T-cell (primary cell): Measurements from ENCODE around the gene NPB. TPM values are rescaled to one million over a fixed set of nuclear protein-coding genes. Genes with fewer than 3 reads are reported as not detected.

ENCODE experiments used
- ATAC-seq, 4 experiments: fragments of 200-7000 bp in 3 of 4; fragments of 150-1000 bp in 1 of 4; cut with Tn5 transposase; replicated peaks in 1 of 4; 1 replicate in 3 of 4; 2 replicates in 1 of 4; pipeline ENCODE4 v1.10.0; 2021; ENCODE audit warnings: moderate library complexity in 3 of 4, mild to moderate bottlenecking in 2 of 4, moderate number of reproducible peaks in 1 of 4
- CTCF ChIA-PET, 2 donors: fragments of 300-600 bp; sonication (Branson Sonifier 250); formaldehyde crosslinking; loops; one replicate each; lab custom pipeline; 2022; ENCODE audit warnings: antibody characterized with exemption in 2 of 2; lab: Charles Lee
- POLR2A ChIA-PET, 2 donors: fragments of 300-600 bp; sonication (Branson Sonifier 250); formaldehyde crosslinking; loops; one replicate each; lab custom pipeline; 2022; ENCODE audit warnings: antibody characterized with exemption in 2 of 2; lab: Charles Lee
- DNase-seq, 35 experiments: peaks; one replicate each; pipeline versions ENCODE4 v3.0.0 to v3.0.0-alpha.2; 2013 to 2023
- H3K27ac ChIP-seq: one replicate; pipeline ENCODE4 v1.5.1; 2013; ENCODE audit warnings: low read length
- H3K27me3 ChIP-seq, 2 experiments: replicated peaks in 1 of 2; 1 replicate in 1 of 2; 2 replicates in 1 of 2; pipeline versions ENCODE4 v1.6.1 to v1.7.0; 2013; ENCODE audit warnings: low read length in 1 of 2, mixed read lengths in 1 of 2; ENCODE audit not compliant: control insufficient read depth in 2 of 2, insufficient read depth in 2 of 2; ENCODE audit errors: extremely low read depth in 1 of 2
- H3K36me3 ChIP-seq, 2 donors: 1 replicate in 1 of 2; 2 replicates in 1 of 2; pipeline versions ENCODE4 v1.6.1 to v1.7.0; 2013; ENCODE audit warnings: low read length in 1 of 2; ENCODE audit not compliant: control insufficient read depth in 2 of 2, insufficient read depth in 1 of 2; ENCODE audit errors: extremely low read depth in 1 of 2
- H3K4me1 ChIP-seq, 2 experiments: 1 replicate in 1 of 2; 2 replicates in 1 of 2; pipeline versions ENCODE4 v1.6.1 to v1.7.0; 2013; ENCODE audit warnings: low read length in 2 of 2, mixed read lengths in 1 of 2; ENCODE audit not compliant: insufficient read depth in 2 of 2, control insufficient read depth in 1 of 2; ENCODE audit errors: extremely low read depth in 1 of 2
- H3K4me3 ChIP-seq, 2 donors: 1 replicate in 1 of 2; 2 replicates in 1 of 2; pipeline versions ENCODE4 v1.5.1 to v1.7.0; 2013; ENCODE audit warnings: mild to moderate bottlenecking in 2 of 2, low read length in 1 of 2, moderate library complexity in 1 of 2; ENCODE audit not compliant: control insufficient read depth in 1 of 2; ENCODE audit errors: extremely low read depth in 1 of 2
- H3K9me3 ChIP-seq: 2 replicates; pipeline ENCODE4 v1.7.0; 2013
- H3K27ac Mint-ChIP-seq, 2 donors: one replicate each; pipeline ENCODE4 v1.8.0; 2020 to 2021; ENCODE audit warnings: mild to moderate bottlenecking in 2 of 2, mixed read lengths in 2 of 2
- H3K27me3 Mint-ChIP-seq, 2 donors: one replicate each; pipeline ENCODE4 v1.8.0; 2021 to 2022; ENCODE audit warnings: mixed read lengths in 2 of 2
- H3K36me3 Mint-ChIP-seq: one replicate; pipeline ENCODE4 v1.8.0; 2021; ENCODE audit warnings: mixed read lengths
- H3K4me1 Mint-ChIP-seq, 3 donors: one replicate each; pipeline ENCODE4 v1.8.0; 2020 to 2022; ENCODE audit warnings: mixed read lengths in 3 of 3, mild to moderate bottlenecking in 1 of 3
- H3K4me3 Mint-ChIP-seq, 3 donors: one replicate each; pipeline ENCODE4 v1.8.0; 2020 to 2022; ENCODE audit warnings: mild to moderate bottlenecking in 3 of 3, mixed read lengths in 3 of 3, moderate library complexity in 3 of 3
- H3K9me3 Mint-ChIP-seq, 3 donors: one replicate each; pipeline ENCODE4 v1.8.0; 2020 to 2022; ENCODE audit warnings: mixed read lengths in 3 of 3
- WGBS: methylation state at CpG from one replicate; pipeline ENCODE4 v1.1.5; 2013; ENCODE audit warnings: missing lambda C conversion rate; ENCODE audit not compliant: insufficient coverage; 5-methylcytosine and 5-hydroxymethylcytosine counted together
- total RNA-seq, 35 experiments: library from RNA in 6 of 35; stranded (reverse) in 6 of 35; fragments of 120-200 nt in 1 of 35; gene quantifications; one replicate each; pipeline versions ENCODE4 v1.2.1 to v1.2.4 and lab custom pipeline; 2013 to 2026

The NPB gene
- total RNA-seq, 5 donors from 2014 or later (not counting 1 experiment from before 2014, with no cell fraction given): 0.16 to 0.51 (median 0.41) TPM

GRCh38 chr17:81928544-81929252, 26.7 kb downstream of the NPB start:
- ChIA-PET POLR2A (no interaction called here), CTCF (interaction anchor here in 1 of 2 donors (0.6 kb wide), 1 partner anchor 12 kb away, joined by 8 read pairs; no protein-coding TSS in a partner anchor)
- Mint-ChIP-seq H3K27ac (no peak overlapping the region), H3K9me3 (no peaks in the 10 kb centered on the region), H3K27me3 (peaks cover 0 to 24% of the 10 kb centered on the region in 2 donors), H3K36me3 (no peaks in the 10 kb centered on the region), H3K4me3 (peak overlapping the region; percentile 46 to 65 (median 59)), H3K4me1 (peaks cover 21 to 35% (median 22%) of the 10 kb centered on the region in 3 donors)
- H3K36me3 ChIP-seq: no peaks in the 10 kb centered on the region
- WGBS: 33% methylated on average over 35 of the region's 44 CpGs
- ATAC-seq: no peak
- H3K27ac ChIP-seq: no peak overlapping the region
- no peaks in the 10 kb centered on the region for H3K9me3 ChIP-seq
- peak overlapping the region; percentile 37 to 50 for H3K4me3 ChIP-seq
- peaks cover 21 to 43% of the 10 kb centered on the region in 2 experiments for H3K4me1 ChIP-seq
- peaks cover 2 to 53% of the 10 kb centered on the region in 2 experiments for H3K27me3 ChIP-seq
- DNase-seq: no peak

- H3K27ac ChIP-seq: no peak overlapping the region
- Mint-ChIP-seq H3K27me3 (peaks cover 0 to 25% of the 10 kb centered on the region in 2 donors), H3K9me3 (no peaks in the 10 kb centered on the region), H3K4me3 (peak overlapping the region in 2 of 3 donors; percentile 34 to 65), H3K4me1 (peaks cover 15 to 27% (median 18%) of the 10 kb centered on the region in 3 donors), H3K27ac (no peak overlapping the region), H3K36me3 (no peaks in the 10 kb centered on the region)
- CTCF ChIA-PET: no interaction called here
- WGBS: 92% methylated on average over 24 of the region's 31 CpGs
- H3K9me3 ChIP-seq: no peaks in the 10 kb centered on the region
- H3K36me3 ChIP-seq: peaks cover 0 to 4% of the 10 kb centered on the region in 2 donors
- POLR2A ChIA-PET: no interaction called here
- no peak overlapping the region for H3K4me3 ChIP-seq
- peaks cover 2 to 53% of the 10 kb centered on the region in 2 experiments for H3K27me3 ChIP-seq
- DNase-seq (no peak), ATAC-seq (no peak)
- peaks cover 15 to 35% of the 10 kb centered on the region in 2 experiments for H3K4me1 ChIP-seq
Observed at GRCh38 chr17:81929253-81930141, 27.5 kb downstream of the NPB start.

- H3K4me3 ChIP-seq: no peak overlapping the region
- ATAC-seq (no peak), DNase-seq (no peak)
- H3K9me3 ChIP-seq: no peaks in the 10 kb centered on the region
- ChIA-PET POLR2A (no interaction called here), CTCF (interaction anchor here in 1 of 2 donors (0.5 kb wide), 1 partner anchor 29 kb away, joined by 3 read pairs; no protein-coding TSS in a partner anchor)
- Mint-ChIP-seq H3K4me3 (peak overlapping the region in 1 of 3 donors; percentile 65), H3K4me1 (peaks cover 12 to 18% (median 13%) of the 10 kb centered on the region in 3 donors), H3K27ac (no peak overlapping the region), H3K27me3 (peaks cover 0 to 25% of the 10 kb centered on the region in 2 donors), H3K36me3 (no peaks in the 10 kb centered on the region), H3K9me3 (no peaks in the 10 kb centered on the region)
- peaks cover 2 to 53% of the 10 kb centered on the region in 2 experiments for H3K27me3 ChIP-seq
- peaks cover 0 to 4% of the 10 kb centered on the region in 2 donors for H3K36me3 ChIP-seq
- H3K4me1 ChIP-seq: peaks cover 6 to 25% of the 10 kb centered on the region in 2 experiments
- H3K27ac ChIP-seq: no peak overlapping the region
- 56% methylated on average over 12 of the region's 20 CpGs for WGBS
Observed at GRCh38 chr17:81930142-81931125, 28.4 kb downstream of the NPB start.

GRCh38 chr17:81931189-81931556, 29.1 kb downstream of the NPB start:
- H3K27me3 Mint-ChIP-seq: peaks cover 0 to 25% of the 10 kb centered on the region in 2 donors
- H3K4me1 Mint-ChIP-seq: peaks cover 6 to 15% (median 7%) of the 10 kb centered on the region in 3 donors
- Histone ChIP-seq H3K4me3 (no peak overlapping the region), H3K4me1 (peaks cover 4 to 19% of the 10 kb centered on the region in 2 experiments), H3K27ac (no peak overlapping the region), H3K27me3 (peaks cover 2 to 53% of the 10 kb centered on the region in 2 experiments), H3K9me3 (no peaks in the 10 kb centered on the region), H3K36me3 (peaks cover 0 to 4% of the 10 kb centered on the region in 2 donors)
- WGBS: 87% methylated on average over 10 of the region's 13 CpGs
- DNase-seq (no peak), ATAC-seq (no peak)
- ChIA-PET CTCF (no interaction called here), POLR2A (no interaction called here)
- no peaks in the 10 kb centered on the region for H3K9me3 Mint-ChIP-seq
- H3K27ac Mint-ChIP-seq: no peak overlapping the region
- H3K4me3 Mint-ChIP-seq: no peak overlapping the region
- H3K36me3 Mint-ChIP-seq: no peaks in the 10 kb centered on the region

- no peak overlapping the region for H3K27ac ChIP-seq
Observed at GRCh38 chr17:81931557-81932332, 29.7 kb downstream of the NPB start.

More at GRCh38 chr17:81931557-81932332, 29.7 kb downstream of the NPB start:
- Mint-ChIP-seq H3K27ac (no peak overlapping the region), H3K4me1 (peaks cover under 1 to 9% (median 5%) of the 10 kb centered on the region in 3 donors), H3K9me3 (no peaks in the 10 kb centered on the region), H3K4me3 (no peak overlapping the region), H3K27me3 (peaks cover 0 to 25% of the 10 kb centered on the region in 2 donors), H3K36me3 (no peaks in the 10 kb centered on the region)
- no CpG with 5 or more reads among the region's 15 CpGs for WGBS
- Histone ChIP-seq H3K27me3 (peaks cover 2 to 57% of the 10 kb centered on the region in 2 experiments), H3K36me3 (peaks cover 0 to 4% of the 10 kb centered on the region in 2 donors), H3K9me3 (no peaks in the 10 kb centered on the region), H3K4me3 (no peak overlapping the region), H3K4me1 (peaks cover 3 to 18% of the 10 kb centered on the region in 2 experiments)
- ChIA-PET CTCF (no interaction called here), POLR2A (no interaction called here)
- ATAC-seq (no peak), DNase-seq (no peak)
